HG03025 (cell line): ENCODE results near the gene RTP1.
"Not testable (repeated sequence)": the region's sequence is repeated elsewhere in the genome, so short reads cannot be mapped to it uniquely, and the experiment has no call there.

Experiments used
- ATAC-seq: cut with Tn5 transposase; IDR thresholded peaks from one replicate; pipeline ENCODE4 v1.9.1; 2021; ENCODE audit warnings: mild to moderate bottlenecking, moderate library complexity; ENCODE audit not compliant: unreplicated experiment, low FRiP score

RTP1 gene

DNA sequence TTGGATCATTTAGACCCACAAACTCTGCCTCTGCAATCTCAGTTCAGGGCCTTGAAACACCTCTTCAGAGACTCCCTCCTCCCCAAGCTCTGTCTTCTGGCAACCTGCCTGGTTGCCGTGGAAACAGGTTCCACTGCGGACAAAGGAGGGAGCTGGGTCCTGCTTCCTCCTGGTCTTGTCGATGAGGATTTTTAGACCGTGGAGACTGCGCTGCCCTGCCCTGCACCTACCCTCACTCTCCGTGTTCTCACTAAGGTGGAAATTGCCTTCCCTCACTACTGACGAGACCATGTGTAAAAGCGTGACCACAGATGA, at the start of gene RTP1:
Gene RTP1, plus strand, starts transcription at position 152 of the 315 bp plus-strand sequence. Its CDS starts 30 bp downstream, at position 182.
- ATAC-seq: no peak

- no peak for ATAC-seq
Measured at GRCh38 chr3:187150186-187150585, 47.1 kb upstream of the RTP1 start.

GRCh38 chr3:187150599-187150998, 46.7 kb upstream of the RTP1 start:
- no peak for ATAC-seq

DNA sequence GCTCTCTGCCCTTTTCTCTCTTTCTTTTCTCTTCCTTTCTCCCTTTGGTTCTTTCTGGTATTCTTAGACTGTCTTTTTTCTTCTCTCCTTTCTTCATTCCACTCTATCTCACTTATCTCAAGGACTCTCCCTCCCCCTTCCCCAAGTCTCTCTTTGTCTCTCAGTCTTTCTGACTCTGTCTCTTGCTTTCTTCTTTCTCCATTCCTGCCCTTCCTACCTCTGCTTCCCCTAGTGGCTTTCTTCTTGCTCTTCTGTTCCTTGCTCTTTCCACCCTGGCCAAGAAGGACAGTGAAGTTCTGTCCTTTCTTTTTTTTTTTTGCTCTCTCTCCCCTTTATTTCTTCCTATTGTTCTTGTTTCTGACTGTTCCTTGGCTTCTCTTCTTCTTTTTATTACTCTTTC, 35.7 kb upstream of the RTP1 start:
- ATAC-seq: no peak

GRCh38 chr3:187162265-187162953, 34.9 kb upstream of the RTP1 start:
- no peak for ATAC-seq

- no peak for ATAC-seq
Measured at GRCh38 chr3:187165144-187165543, 32.1 kb upstream of the RTP1 start.

- ATAC-seq: no peak
Measured at GRCh38 chr3:187166750-187167149, 30.5 kb upstream of the RTP1 start.

DNA sequence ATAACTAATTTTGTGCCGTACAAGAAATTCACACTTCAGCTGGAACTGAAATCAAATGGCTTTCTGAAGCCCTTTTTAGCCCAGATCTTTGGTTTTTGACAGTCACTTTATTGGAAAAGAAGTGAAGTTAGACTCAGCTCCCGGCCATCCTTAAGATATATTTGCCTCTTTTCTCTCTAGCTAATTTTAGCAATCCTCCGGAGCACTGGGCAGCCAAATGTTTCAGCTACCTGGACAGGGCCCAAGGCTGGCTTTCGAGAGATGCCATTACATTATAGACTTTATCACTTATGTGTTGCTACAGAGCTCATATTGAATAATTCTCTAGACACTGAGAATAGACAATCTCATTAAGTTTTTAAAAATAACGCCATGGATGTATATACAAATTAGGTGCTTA, 29.5 kb upstream of the RTP1 start:
- ATAC-seq: no peak

- ATAC-seq: no peak
Measured at GRCh38 chr3:187169231-187169960, 27.9 kb upstream of the RTP1 start.

GRCh38 chr3:187170911-187171310, 26.4 kb upstream of the RTP1 start:
- not testable (repeated sequence) for ATAC-seq

GRCh38 chr3:187172929-187173328, 24.4 kb upstream of the RTP1 start:
- no peak for ATAC-seq

GRCh38 chr3:187181454-187182170, 15.7 kb upstream of the RTP1 start:
- ATAC-seq: no peak

- no peak for ATAC-seq
Measured at GRCh38 chr3:187183210-187183862, 13.9 kb upstream of the RTP1 start.

DNA sequence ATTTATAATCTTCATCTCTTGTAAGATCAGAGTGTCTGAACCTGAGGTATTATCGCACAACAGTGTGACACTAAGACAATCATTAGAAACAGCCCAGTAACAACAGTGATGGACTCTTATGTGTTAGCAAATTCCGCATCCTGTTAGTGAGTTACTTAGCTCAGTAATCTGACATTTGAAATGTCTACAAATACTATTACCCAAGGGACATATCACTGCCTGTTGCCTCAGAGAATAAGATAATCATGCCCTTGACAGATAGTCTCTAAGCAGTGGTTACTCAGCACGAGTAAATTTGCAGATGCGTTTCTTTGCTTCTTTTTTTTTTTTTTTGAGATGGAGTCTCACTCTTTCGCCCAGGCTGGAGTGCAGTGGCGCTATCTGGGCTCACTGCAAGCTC, 13.4 kb upstream of the RTP1 start:
- ATAC-seq: no peak

GRCh38 chr3:187185759-187186158, 11.5 kb upstream of the RTP1 start:
- no peak for ATAC-seq

DNA sequence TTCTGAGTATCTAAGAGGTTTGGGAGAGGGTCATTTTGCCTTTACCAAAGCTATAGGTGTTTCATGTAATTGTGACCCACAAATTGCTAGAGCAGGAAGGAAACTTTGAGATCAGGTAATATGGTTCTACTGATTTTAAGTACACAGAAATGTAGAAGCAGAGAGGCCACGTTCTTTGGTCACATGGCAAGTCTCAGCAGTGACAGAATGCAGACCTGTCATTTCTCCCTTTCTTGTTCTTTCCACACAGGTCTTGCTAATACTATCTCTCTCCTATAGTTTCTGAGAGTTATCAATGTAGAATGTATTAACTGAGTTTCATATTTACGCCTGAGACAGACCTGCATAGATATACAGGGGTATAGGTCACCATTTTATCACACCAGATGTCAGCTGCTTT, 10.9 kb upstream of the RTP1 start:
- no peak for ATAC-seq

GRCh38 chr3:187186801-187187421, 10.4 kb upstream of the RTP1 start:
- ATAC-seq: no peak

DNA sequence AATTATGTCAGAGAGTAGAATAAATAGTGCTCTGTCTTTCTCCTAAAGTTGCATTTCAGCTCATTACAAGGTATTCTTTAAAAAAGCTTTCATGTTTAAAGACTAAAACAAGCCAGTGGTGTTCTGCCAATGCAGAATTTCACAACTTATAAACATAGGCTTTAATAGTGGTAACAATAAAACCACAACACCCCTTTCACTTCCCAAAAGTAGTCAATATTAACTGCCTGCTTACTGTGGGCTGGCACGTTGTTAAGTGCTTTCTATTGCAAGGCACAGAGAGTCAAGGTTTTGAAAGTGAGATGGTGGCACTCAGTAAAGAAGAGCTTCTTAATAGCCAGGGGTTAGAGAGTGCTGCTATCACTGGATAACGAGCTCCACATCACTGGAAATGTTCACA, 8.4 kb upstream of the RTP1 start:
- ATAC-seq: no peak

- ATAC-seq: no peak
Measured at GRCh38 chr3:187191271-187191670, 6.0 kb upstream of the RTP1 start.

GRCh38 chr3:187193181-187193580, 4.1 kb upstream of the RTP1 start:
- ATAC-seq: no peak
